RKO (cell line): ENCODE measurements around the gene AQP7.
"Not testable (repeated sequence)": the region's sequence is repeated elsewhere in the genome, so short reads cannot be mapped to it uniquely, and the experiment has no call there.

Experiments
- DNase-seq: peaks from one replicate; pipeline ENCODE4 v3.0.0-alpha.2; 2016; ENCODE audit warnings: low spot score

AQP7 gene

DNA sequence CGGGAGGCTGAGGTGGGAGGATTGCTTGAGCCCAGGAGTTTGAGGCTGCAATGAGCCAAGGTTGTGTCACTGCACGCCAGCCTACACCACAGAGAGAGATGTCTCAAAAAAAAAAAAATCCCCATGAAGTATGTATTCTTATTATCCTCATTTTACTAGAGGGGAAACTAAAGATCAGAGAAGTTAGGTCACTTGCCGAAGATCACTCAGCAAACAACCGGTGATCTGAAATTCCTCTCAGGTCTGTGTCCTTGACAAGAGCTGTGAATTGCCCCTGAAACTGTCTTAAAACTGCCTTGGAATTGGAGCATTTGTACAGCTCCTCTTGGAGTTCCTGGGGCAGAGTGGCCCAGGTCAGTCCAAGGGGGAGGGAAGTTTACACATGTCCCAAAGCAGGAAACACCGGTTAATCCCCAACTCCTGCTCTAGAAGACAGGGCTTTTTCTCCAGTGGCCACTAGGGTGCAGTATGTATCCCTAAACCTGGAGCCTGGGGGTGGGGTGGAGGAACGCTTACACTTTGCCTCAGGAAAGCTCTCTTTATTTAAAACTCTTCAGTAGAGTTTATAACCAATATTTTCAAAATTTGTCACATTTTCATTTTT, 27.6 kb downstream of the AQP7 start:
- peak; percentile 68 for DNase-seq

GRCh38 chr9:33374190-33374589, 28.2 kb downstream of the AQP7 start:
- no peak for DNase-seq

GRCh38 chr9:33372900-33373299, 29.5 kb downstream of the AQP7 start:
- DNase-seq, result no peak

- DNase-seq, result no peak
Observed at GRCh38 chr9:33366979-33367480, 35.3 kb downstream of the AQP7 start.

- DNase-seq, result not testable (repeated sequence)
Observed at GRCh38 chr9:33364814-33365213, 37.6 kb downstream of the AQP7 start.

GRCh38 chr9:33364127-33364526, 38.2 kb downstream of the AQP7 start:
- DNase-seq, result no peak

GRCh38 chr9:33358641-33359040, 43.7 kb downstream of the AQP7 start:
- not testable (repeated sequence) for DNase-seq

GRCh38 chr9:33355933-33356332, 46.4 kb downstream of the AQP7 start:
- DNase-seq, result no peak

DNA sequence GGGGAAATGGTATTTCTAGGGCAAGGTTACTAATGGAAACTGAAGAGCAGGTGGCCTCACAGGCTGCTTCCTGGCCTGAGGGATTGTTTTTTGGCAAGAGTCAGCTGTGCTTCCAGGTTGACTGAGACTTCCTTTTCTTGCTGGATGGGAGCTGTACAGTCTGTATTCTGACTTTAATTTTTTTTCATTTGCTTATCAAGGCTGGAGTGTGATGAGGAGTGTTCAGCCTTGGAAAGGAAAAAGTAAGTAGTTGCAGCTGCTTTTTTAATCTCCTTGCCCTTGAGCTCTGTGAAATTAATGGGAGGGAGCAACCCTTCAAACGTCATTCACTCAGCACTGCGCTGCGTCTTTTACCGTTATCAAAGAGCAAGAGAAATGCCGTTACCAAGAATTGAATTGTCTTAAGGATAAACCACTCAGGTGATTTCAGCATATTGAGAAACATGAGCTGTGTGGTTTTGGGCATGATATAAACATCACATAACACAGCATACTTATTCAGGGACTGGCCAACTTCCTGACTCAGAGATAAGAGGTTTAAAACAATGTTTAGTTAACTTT, 47.6 kb downstream of the AQP7 start:
- no peak for DNase-seq

GRCh38 chr9:33351547-33351946, 50.8 kb downstream of the AQP7 start:
- DNase-seq, result no peak

DNA sequence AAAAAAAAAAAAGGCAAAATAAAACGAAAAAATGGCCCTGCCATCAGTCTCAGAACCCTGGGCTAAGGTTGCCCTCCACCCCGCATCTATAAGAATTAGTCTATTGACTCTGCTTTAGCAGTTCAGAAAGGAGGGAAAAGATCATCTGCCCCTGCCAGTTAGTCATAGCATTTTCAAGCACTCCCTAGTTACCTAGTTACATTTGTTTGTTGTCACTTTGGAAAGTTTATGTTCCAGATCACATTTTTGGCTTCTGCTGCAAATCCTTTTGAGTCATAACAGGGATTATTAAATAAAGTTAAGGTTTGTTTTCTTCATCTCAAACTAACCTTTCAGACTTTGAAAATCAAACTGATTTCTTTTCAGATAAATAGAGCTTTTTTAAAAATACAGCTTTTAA, 52.1 kb downstream of the AQP7 start:
- DNase-seq, result peak; percentile 47

GRCh38 chr9:33349743-33350142, 52.6 kb downstream of the AQP7 start:
- DNase-seq, result no peak

- no peak for DNase-seq
Observed at GRCh38 chr9:33348998-33349397, 53.4 kb downstream of the AQP7 start.

GRCh38 chr9:33346564-33346963, 55.8 kb downstream of the AQP7 start:
- DNase-seq, result no peak

GRCh38 chr9:33344145-33344544, 58.2 kb downstream of the AQP7 start:
- DNase-seq, result no peak

DNA sequence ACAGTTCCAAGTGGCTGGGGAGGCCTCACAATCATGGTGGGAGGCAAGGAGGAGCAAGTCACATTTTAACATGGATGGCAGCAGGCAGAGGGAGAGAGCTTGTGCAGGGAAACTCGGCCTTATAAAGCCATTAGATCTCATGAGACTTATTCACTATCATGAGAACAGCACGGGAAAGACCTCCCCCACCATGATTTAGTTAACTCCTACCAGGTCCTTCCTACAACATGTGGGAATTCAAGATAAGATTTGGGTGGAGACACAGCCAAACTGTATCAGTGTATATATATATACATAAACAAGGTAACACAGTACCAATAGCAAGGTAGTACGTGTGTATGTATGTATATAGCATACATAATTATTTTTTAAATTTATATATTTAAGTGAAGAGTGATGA, 61.2 kb downstream of the AQP7 start:
- DNase-seq, result no peak

DNA sequence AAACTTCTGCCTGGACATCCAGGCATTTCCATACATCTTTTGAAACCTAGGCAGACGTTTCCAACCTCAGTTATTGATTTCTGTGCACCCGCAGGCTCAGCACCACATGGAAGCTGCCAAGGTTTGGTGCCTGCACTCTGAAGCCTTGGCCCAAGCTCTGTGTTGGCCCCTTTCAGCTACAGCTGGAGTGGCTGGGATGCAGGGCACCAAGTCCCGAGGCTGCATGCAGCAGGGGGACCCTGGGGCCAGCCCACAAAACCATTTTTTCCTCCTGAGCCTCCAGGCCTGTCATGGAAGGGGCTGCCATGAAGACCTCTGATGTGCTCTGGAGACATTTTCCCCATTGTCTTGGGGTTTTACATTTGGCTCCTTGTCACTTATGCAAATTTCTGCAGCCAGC, 62.2 kb downstream of the AQP7 start:
- no peak for DNase-seq
